Hematopoietic multipotent progenitor cell (in vitro differentiated cells): ENCODE data around the gene WAPL. TPM values are rescaled to one million over a fixed set of nuclear protein-coding genes. Genes with fewer than 3 reads are reported as not detected.
"Not testable (repeated sequence)": the region's sequence is repeated elsewhere in the genome, so short reads cannot be mapped to it uniquely, and the experiment has no call there.

Source experiments
- DNase-seq, 3 donors: peaks; one replicate each; pipeline ENCODE4 v3.0.0-alpha.2; 2011 to 2015; ENCODE audit warnings: low read depth in 2 of 3, low spot score in 2 of 3
- total RNA-seq: library from RNA; depleted of rRNA; stranded (reverse); fragments of >200 nt; gene quantifications from one replicate; pipeline ENCODE4 v1.2.3, GENCODE V29; 2012

The WAPL gene, protein sequence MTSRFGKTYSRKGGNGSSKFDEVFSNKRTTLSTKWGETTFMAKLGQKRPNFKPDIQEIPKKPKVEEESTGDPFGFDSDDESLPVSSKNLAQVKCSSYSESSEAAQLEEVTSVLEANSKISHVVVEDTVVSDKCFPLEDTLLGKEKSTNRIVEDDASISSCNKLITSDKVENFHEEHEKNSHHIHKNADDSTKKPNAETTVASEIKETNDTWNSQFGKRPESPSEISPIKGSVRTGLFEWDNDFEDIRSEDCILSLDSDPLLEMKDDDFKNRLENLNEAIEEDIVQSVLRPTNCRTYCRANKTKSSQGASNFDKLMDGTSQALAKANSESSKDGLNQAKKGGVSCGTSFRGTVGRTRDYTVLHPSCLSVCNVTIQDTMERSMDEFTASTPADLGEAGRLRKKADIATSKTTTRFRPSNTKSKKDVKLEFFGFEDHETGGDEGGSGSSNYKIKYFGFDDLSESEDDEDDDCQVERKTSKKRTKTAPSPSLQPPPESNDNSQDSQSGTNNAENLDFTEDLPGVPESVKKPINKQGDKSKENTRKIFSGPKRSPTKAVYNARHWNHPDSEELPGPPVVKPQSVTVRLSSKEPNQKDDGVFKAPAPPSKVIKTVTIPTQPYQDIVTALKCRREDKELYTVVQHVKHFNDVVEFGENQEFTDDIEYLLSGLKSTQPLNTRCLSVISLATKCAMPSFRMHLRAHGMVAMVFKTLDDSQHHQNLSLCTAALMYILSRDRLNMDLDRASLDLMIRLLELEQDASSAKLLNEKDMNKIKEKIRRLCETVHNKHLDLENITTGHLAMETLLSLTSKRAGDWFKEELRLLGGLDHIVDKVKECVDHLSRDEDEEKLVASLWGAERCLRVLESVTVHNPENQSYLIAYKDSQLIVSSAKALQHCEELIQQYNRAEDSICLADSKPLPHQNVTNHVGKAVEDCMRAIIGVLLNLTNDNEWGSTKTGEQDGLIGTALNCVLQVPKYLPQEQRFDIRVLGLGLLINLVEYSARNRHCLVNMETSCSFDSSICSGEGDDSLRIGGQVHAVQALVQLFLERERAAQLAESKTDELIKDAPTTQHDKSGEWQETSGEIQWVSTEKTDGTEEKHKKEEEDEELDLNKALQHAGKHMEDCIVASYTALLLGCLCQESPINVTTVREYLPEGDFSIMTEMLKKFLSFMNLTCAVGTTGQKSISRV (N-terminal part only)
- 36.4 TPM for total RNA-seq

DNA sequence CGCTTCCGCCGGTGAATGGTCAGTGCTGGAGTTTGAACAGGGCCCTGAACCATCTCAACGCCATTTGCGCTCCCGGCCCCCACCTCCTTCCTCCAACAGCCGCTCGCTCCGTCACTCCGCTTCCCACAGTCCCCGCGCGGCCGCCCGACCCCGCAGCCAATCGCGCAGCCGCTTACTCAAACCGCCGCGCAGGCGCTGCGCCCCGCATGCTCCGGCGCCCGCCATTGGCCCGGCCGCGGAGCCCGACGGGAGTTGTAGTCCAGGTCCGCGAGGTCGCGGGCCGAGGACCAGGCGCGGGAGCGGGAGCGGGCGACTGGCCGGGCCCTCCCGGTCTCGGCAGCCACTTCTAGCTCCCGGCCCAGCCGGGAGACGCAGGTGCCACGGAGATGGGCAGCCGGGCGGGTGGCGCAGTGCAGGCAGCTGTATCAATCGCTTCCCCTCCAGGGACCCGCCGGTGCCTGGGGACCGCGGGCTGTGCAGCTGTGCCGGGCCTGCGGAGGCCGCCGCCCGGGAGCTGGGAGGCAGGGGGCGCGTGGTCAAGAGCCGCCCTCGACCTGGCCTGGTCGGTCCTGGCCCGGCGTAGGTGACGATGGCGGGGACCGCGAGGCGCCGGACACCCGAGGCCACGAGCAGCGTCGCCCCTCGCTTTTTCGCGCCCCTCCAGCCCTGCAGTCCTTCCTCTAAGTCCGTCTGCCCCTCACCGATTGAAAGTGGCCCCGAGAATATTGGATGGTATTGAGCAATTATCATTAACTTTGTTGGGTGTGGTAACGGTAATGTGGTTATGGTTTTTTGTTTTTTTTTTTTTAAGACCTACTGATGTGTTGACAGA is at the start of gene WAPL:
Gene WAPL (minus strand): TSS at position 115 of the 832 bp plus-strand sequence. CDS start 3,723 bp downstream, outside the sequence.
- DNase-seq = peak; percentile 90 to 94 (median 94)

- no peak for DNase-seq
Measured at GRCh38 chr10:86569335-86569734, 47.7 kb upstream of the WAPL start.

- DNase-seq = not testable (repeated sequence)
Measured at GRCh38 chr10:86566518-86566917, 44.9 kb upstream of the WAPL start.

DNA sequence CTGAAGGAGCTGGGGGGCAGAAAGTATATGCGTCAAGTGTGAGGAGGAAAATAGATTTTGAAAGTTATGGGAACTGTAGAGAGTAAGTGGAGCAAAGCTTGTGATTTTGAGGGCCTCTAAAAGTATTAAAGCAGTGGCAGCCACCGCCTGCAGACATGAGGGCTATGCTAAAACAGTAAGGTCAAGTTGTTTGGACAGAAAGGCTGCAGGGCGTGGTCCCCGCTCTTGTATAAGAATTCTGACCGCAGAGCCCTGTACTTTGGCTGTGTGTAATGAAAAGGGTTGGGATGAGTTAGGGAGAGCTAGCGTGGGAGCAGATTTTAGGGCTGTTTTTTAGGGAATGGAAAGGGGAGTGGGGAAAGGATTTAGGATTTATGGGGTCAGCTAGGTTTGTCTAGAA is 41.7 kb upstream of the WAPL start:
- not testable (repeated sequence) for DNase-seq

DNA sequence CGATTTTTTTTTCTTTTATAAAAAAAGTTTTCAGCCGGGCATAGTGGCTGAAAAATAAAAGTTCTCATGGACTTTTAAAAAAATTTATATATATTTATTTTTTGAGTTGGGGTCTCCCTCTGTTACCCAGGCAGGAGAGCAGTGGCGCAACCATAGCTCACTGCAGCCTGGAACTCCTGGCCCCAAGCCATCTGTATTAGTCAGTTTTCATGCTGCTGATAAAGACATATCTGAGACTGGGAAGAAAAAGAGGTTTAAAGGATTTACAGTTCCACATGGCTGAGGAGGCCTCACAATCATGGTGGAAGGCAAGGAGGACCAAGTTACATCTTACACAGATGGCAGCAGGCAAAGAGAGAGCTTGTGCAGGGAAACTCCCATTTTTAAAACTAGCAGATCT is 37.1 kb upstream of the WAPL start:
- DNase-seq = not testable (repeated sequence)

DNA sequence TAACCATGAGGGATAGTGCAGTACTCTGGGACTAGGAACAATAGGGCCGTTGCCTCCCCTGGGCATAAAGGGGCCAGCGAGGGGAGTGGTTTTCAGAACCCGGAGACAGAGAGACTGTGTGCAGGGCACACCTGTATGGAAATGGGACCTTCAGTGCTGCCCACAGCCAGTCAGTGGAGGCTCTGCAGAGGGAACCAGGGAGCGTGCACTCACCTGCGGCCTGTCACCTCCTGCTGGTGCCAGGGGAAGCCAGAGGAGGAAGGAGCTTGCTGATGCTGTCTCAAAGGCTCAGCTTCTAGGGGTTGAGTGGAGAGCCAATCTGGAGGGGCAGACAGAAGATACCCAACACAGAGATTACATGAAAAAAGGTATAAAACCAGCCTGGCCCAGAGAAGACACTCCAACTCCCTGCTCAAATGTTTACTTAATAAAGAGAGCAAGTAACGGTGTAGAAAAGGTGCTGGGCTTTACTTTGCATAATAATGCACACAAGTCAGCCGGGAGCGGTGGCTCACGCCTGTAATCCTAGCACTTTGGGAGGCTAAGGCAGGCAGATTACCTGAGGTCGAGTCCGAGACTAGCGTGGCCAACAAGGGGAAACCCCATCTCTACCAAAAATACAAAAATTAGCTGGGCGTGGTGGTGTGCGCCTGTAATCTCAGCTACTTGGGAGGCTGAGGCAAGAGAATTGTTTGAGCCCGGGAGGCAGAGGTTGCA is 35.5 kb upstream of the WAPL start:
- no peak for DNase-seq

GRCh38 chr10:86556532-86556931 is 34.9 kb upstream of the WAPL start:
- DNase-seq = no peak

DNA sequence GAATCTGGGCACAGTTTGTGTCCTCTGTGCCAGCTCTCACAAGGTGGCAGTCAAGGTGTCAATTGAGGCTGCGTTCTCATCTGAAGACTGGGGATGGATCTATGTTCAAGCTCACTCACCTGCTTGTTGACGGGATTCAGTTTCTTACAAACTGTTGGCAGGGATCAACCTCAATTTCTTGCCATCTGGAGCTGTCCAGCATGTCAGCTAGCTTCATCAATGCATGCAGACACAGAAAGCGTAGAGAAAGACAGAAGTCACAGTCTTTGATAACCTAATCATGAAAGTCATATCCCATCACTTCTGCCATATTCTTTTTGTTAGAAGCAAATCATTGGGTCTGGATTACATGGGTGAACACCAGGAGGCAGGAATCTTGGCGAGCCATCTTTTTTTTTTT is 32.0 kb upstream of the WAPL start:
- no peak for DNase-seq

GRCh38 chr10:86553213-86553612 is 31.6 kb upstream of the WAPL start:
- no peak for DNase-seq

DNA sequence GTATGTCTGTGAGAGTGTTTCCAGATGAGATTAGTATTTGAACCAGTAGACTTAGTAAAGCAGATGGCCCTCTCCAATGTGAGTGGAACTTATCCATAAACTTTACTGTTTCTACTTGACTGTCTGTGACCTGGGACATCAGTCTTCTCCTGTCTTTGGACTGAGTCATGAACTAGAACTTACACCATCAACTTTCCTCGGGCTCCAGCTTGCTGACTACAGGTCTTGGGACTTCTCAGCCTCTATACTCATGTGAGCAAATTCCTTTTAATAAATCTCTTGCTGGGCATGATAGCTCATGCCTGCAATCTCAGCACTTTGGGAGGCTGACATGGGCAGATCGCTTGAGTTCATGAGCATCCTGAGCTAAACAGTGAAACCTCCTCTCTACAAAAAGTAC is 25.7 kb upstream of the WAPL start:
- no peak for DNase-seq

DNA sequence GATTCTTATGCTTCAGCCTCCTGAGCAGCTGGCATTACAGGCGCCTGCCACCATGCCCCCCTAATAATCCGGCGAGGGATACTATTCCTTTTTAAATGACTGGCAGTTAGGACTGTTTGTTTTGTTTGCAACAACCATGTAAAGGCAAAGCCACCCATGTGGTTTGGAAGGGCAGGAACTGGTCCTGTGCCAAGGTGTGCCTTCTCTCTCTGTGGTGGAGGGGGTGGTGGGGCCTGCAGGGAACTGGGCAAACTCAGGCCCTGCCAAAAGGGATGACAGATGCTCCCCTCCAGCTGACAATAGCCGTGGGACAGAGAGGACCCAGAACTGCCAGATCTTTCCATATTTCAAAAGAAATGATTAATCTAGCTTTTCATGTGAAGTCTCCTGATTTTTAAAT is 23.5 kb upstream of the WAPL start:
- DNase-seq = peak in 1 of 3 donors; percentile 48

- DNase-seq = no peak
Measured at GRCh38 chr10:86540016-86540415, 18.4 kb upstream of the WAPL start.

DNA sequence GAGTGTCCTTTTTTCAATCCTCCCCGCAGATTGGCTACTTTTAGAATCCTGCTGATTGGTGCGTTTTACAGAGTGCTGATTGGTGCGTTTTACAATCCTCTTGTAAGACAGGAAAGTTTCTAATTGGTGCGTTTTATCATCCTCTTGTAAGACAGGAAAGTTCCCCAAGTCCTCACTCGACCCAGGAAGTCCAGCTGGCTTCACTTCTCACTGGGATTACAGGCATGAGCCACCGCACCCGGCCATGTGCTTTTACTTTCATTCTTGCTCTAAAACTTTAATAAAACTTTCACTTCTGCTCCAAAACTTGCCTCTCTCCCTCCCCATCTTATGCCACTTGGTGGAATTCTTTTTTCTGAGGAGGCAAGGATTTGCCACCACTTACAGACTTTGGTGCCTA is 17.0 kb upstream of the WAPL start:
- no peak for DNase-seq

- DNase-seq = not testable (repeated sequence)
Measured at GRCh38 chr10:86538040-86538439, 16.4 kb upstream of the WAPL start.

- DNase-seq = peak in 2 of 3 donors; percentile 25 to 44
Measured at GRCh38 chr10:86536294-86536861, 14.8 kb upstream of the WAPL start.

DNA sequence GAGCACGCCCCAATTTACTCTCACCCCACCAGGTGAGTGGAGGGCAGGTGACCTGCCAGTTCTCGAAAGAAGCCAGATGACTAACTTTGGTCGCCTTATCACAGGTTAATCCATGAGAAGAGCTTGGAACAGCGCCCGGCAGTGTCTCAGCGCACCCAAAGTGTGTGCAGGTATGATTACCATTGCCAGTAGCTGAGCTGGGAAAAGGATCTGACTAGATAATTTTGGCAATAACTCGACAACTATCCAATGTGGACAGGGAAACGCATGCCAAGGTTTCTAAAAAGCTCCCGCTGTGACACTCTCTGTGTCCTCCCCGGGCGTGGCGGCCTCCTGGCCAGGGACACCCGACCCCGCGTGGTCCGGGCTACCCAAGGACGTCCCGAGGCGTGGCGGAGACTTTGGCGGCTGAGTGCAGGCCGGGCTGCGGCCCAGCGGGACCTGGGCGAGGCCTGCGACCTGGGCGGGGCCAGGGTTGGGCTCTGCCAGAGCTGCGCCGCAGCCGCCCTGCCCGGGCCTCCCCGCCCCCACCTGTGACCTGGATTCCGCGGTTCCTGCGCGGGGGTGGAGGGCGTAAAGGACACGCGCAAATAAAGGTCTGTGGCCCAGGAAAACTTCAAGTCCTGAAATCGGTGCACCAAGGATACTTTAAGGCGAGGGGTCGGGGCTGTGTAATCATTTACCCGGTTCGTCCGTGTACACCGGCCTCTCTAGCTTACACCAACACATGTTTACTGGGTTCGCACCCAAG is 13.7 kb upstream of the WAPL start:
- DNase-seq = peak in 1 of 3 donors; percentile 12

DNA sequence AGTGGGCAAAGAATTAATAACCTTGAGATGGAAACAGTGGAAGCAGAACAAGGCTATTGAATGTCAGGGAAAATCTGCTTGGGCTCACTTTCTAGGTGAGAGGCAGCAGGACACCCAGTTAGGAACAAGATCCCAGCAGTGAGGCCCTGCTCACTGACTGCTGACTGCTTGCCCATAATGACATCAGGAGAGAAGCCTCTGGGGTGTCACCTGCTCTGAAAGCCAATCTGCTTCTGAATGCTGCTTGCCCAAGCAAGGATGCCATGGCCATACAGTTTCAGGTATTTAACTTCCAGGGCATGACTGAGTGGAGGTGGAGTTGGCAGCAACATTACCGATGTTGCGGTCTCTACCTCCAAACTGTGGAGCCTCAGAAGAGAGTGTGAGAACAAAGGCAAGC is 11.7 kb upstream of the WAPL start:
- no peak for DNase-seq

DNA sequence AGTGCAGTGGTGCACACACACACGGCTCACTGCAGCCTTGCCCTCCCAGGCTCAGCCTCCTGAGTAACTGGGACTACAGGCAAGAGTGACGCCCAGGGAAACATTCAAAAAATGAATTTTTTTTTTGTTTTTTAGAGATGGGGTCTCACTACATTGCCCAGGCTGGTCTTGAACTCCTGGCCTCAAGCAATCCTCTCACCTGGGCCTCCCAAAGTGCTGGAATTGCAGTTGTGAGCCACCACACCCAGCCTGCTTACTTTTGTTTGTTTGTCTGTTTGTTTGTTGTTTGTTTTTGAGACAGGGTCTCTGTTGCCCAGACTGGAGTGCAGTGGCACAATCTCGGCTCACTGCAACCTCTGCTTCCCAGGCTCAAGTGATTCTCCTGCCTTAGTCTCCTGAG is 7.1 kb upstream of the WAPL start:
- DNase-seq = not testable (repeated sequence)
